ENCODE data around the gene NDUFS1. TPM values are rescaled to one million over a fixed set of nuclear protein-coding genes. Genes with fewer than 3 reads are reported as not detected.
A peak's percentile ranks its signal among the peaks of the same experiment; 100 is the strongest.
"Not testable (repeated sequence)": the region's sequence is repeated elsewhere in the genome, so short reads cannot be mapped to it uniquely, and the experiment has no call there.

Gene NDUFS1
- 100 to 1,000 TPM in 1 of 4 donors, 10 to 100 TPM in 3; 50.9 to 162 (median 82.8) TPM for total RNA-seq

- no peak for TF ChIP-seq CTCF (IDR thresholded peaks at IDR 0.05)
- TF ChIP-seq POLR2A (IDR thresholded peaks at IDR 0.05), result peak in 1 of 2 donors; percentile 78
- peaks cover 10 to 23% of the 10 kb centered on the region in 2 donors for H3K4me1 ChIP-seq
- 1% methylated on average over 49 of the region's 64 CpGs for WGBS, 2 donors
These were observed at the start of gene NDUFS1, which contains the start of gene EEF1B2 for GRCh38 chr2:206159346-206160124. Gene NDUFS1, minus strand, starts transcription at chr2:206159444. Its CDS starts 5,766 bp downstream, at chr2:206153678. Gene EEF1B2, plus strand, starts transcription at chr2:206159895. Its CDS starts 85 bp downstream, at chr2:206159980.

GRCh38 chr2:206208900-206209299, 49.7 kb upstream of the NDUFS1 start:
- Histone ChIP-seq H3K4me3 (replicated peaks in 1 of 3) (no peak overlapping the region), H3K4me1 (no peaks in the 10 kb centered on the region), H3K27me3 (no peaks in the 10 kb centered on the region), H3K9me3 (no peaks in the 10 kb centered on the region), H3K36me3 (no peaks in the 10 kb centered on the region), H3K27ac (no peak overlapping the region)
- TF ChIP-seq CTCF (IDR thresholded peaks at IDR 0.05), result no peak
- no peak for TF ChIP-seq POLR2A (IDR thresholded peaks at IDR 0.05)
- WGBS, 2 donors, result 80 to 81% methylated on average over 7 of the region's 7 CpGs
- intact Hi-C loops (cut with DNase I), result no loop called here
- DNase-seq, result no peak

More at GRCh38 chr2:206159346-206160124, at the start of gene NDUFS1, which contains the start of gene EEF1B2:
- intact Hi-C loops (cut with DNase I), result no loop called here
- no peaks in the 10 kb centered on the region for H3K9me3 ChIP-seq
- no peaks in the 10 kb centered on the region for H3K27me3 ChIP-seq
- DNase-seq, result peak; percentile 98 to 99
- peaks cover 13 to 28% of the 10 kb centered on the region in 2 donors for H3K36me3 ChIP-seq
- peak within 1 kb of the TSS; percentile 50 to 78 (median 75) for H3K4me3 ChIP-seq (replicated peaks in 1 of 3)
- H3K27ac ChIP-seq, result peak within 1 kb of the TSS; percentile 76 to 95 (median 89)

GRCh38 chr2:206207316-206207715, 48.1 kb upstream of the NDUFS1 start:
- H3K27me3 ChIP-seq; H3K27ac ChIP-seq; H3K4me1 ChIP-seq; intact Hi-C loops (cut with DNase I); H3K36me3 ChIP-seq; DNase-seq; H3K9me3 ChIP-seq; H3K4me3 ChIP-seq (replicated peaks in 1 of 3): not testable (repeated sequence)
- 89 to 100% methylated on average over 2 of the region's 2 CpGs for WGBS, 2 donors

- TF ChIP-seq POLR2A (IDR thresholded peaks at IDR 0.05) (no peak), CTCF (IDR thresholded peaks at IDR 0.05) (no peak)
- Histone ChIP-seq H3K36me3 (no peaks in the 10 kb centered on the region), H3K9me3 (no peaks in the 10 kb centered on the region), H3K27me3 (no peaks in the 10 kb centered on the region), H3K4me1 (no peaks in the 10 kb centered on the region), H3K4me3 (replicated peaks in 1 of 3) (no peak overlapping the region), H3K27ac (no peak overlapping the region)
- intact Hi-C loops (cut with DNase I), result no loop called here
- no peak for DNase-seq
- 64 to 67% methylated on average over 3 of the region's 3 CpGs for WGBS, 2 donors
These were observed 45.5 kb upstream of the NDUFS1 start for GRCh38 chr2:206204710-206205109.

- intact Hi-C loops (cut with DNase I), result no loop called here
- DNase-seq, result no peak
- WGBS, 2 donors, result 95 to 98% methylated on average over 17 of the region's 17 CpGs
- H3K27me3 ChIP-seq, result no peaks in the 10 kb centered on the region
- no peaks in the 10 kb centered on the region for H3K36me3 ChIP-seq
- no peak overlapping the region for H3K4me3 ChIP-seq (replicated peaks in 1 of 3)
- no peaks in the 10 kb centered on the region for H3K4me1 ChIP-seq
- no peak overlapping the region for H3K27ac ChIP-seq
- TF ChIP-seq CTCF (IDR thresholded peaks at IDR 0.05) (no peak), POLR2A (IDR thresholded peaks at IDR 0.05) (no peak)
- no peaks in the 10 kb centered on the region for H3K9me3 ChIP-seq
These were observed 44.1 kb upstream of the NDUFS1 start for GRCh38 chr2:206203331-206203730.

Measured in thyroid gland (tissue), 4 donors.